ENCODE results near the gene CCL17. TPM values are rescaled to one million over a fixed set of nuclear protein-coding genes. Genes with fewer than 3 reads are reported as not detected.

The CCL17 gene
- total RNA-seq, 1 donor from 2014 or later: not detected

DNA sequence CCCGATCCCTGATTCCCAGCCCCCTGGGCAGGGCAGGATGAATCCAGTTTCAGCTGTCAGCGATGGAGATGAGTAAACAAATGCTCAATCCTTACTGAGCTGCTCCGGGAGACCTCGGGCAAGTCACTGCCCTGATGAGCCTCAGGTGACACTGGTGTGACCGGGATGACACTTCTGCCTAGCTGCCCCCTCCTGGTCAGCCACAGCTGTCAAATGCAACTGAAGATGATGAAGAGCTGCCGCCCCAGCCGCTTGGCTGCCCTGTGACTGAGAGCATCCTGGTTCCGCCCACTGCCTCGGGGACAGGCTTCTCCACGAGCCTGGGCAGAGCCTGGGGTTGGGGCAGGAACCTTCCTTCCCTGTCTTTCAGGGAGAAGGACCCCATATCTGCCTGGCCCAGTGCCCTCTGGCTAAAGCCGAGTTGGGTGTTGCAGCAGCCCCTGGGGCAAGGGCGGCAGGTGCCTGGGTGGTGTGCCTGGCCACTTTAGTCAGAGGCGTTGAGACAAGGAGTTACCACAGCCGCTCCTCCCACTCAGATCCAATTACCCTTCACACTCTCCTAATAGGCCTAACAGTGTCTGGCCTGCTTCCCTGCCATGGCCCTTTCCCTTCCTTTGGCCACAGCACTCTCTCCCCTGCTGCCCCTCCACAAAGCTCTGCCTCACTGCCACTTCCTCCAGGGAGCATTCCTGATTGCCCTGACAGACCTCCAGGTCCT lies 5.5 kb downstream of the CCL17 start:
- Mint-ChIP-seq H3K9me3 (ENCODE audit: unreplicated experiment) (no peaks in the 10 kb centered on the region), H3K36me3 (ENCODE audit: unreplicated experiment) (no peaks in the 10 kb centered on the region), H3K4me1 (ENCODE audit: unreplicated experiment) (peaks cover 2% of the 10 kb centered on the region), H3K27ac (ENCODE audit: unreplicated experiment) (no peak overlapping the region), H3K4me3 (ENCODE audit: unreplicated experiment) (no peak overlapping the region), H3K27me3 (ENCODE audit: unreplicated experiment) (peaks cover 20% of the 10 kb centered on the region)
- DNase-seq (ENCODE audit: extremely low spot score, unreplicated experiment): no peak
- TF ChIP-seq CTCF (IDR thresholded peaks at IDR 0.05): no peak

GRCh38 chr16:57411362-57411976 lies 6.9 kb downstream of the CCL17 start:
- Mint-ChIP-seq H3K27me3 (ENCODE audit: unreplicated experiment) (peaks cover 15% of the 10 kb centered on the region), H3K9me3 (ENCODE audit: unreplicated experiment) (no peaks in the 10 kb centered on the region), H3K4me3 (ENCODE audit: unreplicated experiment) (no peak overlapping the region), H3K27ac (ENCODE audit: unreplicated experiment) (no peak overlapping the region), H3K36me3 (ENCODE audit: unreplicated experiment) (no peaks in the 10 kb centered on the region), H3K4me1 (ENCODE audit: unreplicated experiment) (peaks cover 2% of the 10 kb centered on the region)
- no peak for TF ChIP-seq CTCF (IDR thresholded peaks at IDR 0.05)
- DNase-seq (ENCODE audit: extremely low spot score, unreplicated experiment): no peak

- no peaks in the 10 kb centered on the region for H3K9me3 Mint-ChIP-seq (ENCODE audit: unreplicated experiment)
- peaks cover 8% of the 10 kb centered on the region for H3K4me1 Mint-ChIP-seq (ENCODE audit: unreplicated experiment)
- peaks cover 15% of the 10 kb centered on the region for H3K27me3 Mint-ChIP-seq (ENCODE audit: unreplicated experiment)
- DNase-seq (ENCODE audit: extremely low spot score, unreplicated experiment): no peak
- H3K36me3 Mint-ChIP-seq (ENCODE audit: unreplicated experiment): no peaks in the 10 kb centered on the region
- no peak overlapping the region for H3K4me3 Mint-ChIP-seq (ENCODE audit: unreplicated experiment)
- TF ChIP-seq CTCF (IDR thresholded peaks at IDR 0.05): no peak
- H3K27ac Mint-ChIP-seq (ENCODE audit: unreplicated experiment): no peak overlapping the region
Measured at GRCh38 chr16:57412584-57412983, 8.0 kb downstream of the CCL17 start.

DNA sequence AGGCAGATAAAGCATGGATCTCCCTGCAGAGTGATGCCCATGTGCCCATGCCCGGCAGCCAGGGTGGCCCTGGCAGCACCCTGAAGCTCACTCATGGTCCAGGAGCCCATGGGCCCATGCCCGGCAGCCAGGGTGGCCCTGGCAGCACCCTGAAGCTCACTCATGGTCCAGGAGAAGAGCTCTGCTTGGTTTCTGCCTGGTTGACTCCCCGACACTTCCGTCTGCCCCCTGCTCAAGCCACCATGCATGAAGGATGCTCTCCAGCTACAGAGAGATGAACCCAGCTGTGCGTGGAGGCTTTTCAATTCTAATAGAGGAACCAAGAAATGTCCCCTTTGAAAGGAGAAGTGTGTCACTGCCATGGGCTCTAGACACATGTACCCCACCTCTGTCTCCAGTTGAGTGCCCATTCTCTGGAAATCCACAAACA lies 8.7 kb downstream of the CCL17 start:
- no peak for DNase-seq (ENCODE audit: extremely low spot score, unreplicated experiment)
- Mint-ChIP-seq H3K27ac (ENCODE audit: unreplicated experiment) (no peak overlapping the region), H3K4me1 (ENCODE audit: unreplicated experiment) (peaks cover 12% of the 10 kb centered on the region), H3K9me3 (ENCODE audit: unreplicated experiment) (no peaks in the 10 kb centered on the region), H3K4me3 (ENCODE audit: unreplicated experiment) (no peak overlapping the region), H3K36me3 (ENCODE audit: unreplicated experiment) (no peaks in the 10 kb centered on the region), H3K27me3 (ENCODE audit: unreplicated experiment) (peaks cover 15% of the 10 kb centered on the region)
- TF ChIP-seq CTCF (IDR thresholded peaks at IDR 0.05): no peak

DNA sequence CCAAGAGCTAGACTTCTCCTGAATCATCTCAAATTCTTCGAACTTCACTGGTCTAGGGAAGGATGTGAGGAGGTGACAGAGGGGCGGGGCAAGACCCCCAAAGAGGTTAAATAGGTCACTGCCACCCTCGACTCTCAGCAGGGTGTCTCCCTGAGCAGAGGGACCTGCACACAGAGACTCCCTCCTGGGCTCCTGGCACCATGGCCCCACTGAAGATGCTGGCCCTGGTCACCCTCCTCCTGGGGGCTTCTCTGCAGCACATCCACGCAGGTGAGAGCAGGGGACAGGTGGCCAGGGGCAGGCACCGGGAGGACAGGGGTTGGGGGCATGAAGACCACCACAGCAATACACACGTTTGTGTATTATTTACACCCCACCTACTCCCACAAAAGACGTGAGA lies 9.2 kb downstream of the CCL17 start:
- H3K9me3 Mint-ChIP-seq (ENCODE audit: unreplicated experiment): no peaks in the 10 kb centered on the region
- H3K27me3 Mint-ChIP-seq (ENCODE audit: unreplicated experiment): peaks cover 14% of the 10 kb centered on the region
- no peak overlapping the region for H3K27ac Mint-ChIP-seq (ENCODE audit: unreplicated experiment)
- no peaks in the 10 kb centered on the region for H3K36me3 Mint-ChIP-seq (ENCODE audit: unreplicated experiment)
- no peak for DNase-seq (ENCODE audit: extremely low spot score, unreplicated experiment)
- TF ChIP-seq CTCF (IDR thresholded peaks at IDR 0.05): no peak
- H3K4me3 Mint-ChIP-seq (ENCODE audit: unreplicated experiment): no peak overlapping the region
- H3K4me1 Mint-ChIP-seq (ENCODE audit: unreplicated experiment): peaks cover 15% of the 10 kb centered on the region

Measured in osteocyte (in vitro differentiated cells).